CD4-positive, alpha-beta T cell (primary cell): Measurements from ENCODE around the gene DUSP22. TPM values are rescaled to one million over a fixed set of nuclear protein-coding genes. Genes with fewer than 3 reads are reported as not detected.

ENCODE experiments used
- ATAC-seq: fragments of 200-7000 bp; cut with Tn5 transposase; one replicate; pipeline ENCODE4 v1.10.0; 2022; ENCODE audit warnings: mild to moderate bottlenecking; ENCODE audit not compliant: poor library complexity
- CTCF ChIA-PET: fragments of 350-600 bp; sonication (Branson Sonifier 250); formaldehyde crosslinking; loops from one replicate; lab custom pipeline; 2021; ENCODE audit warnings: antibody characterized with exemption, inconsistent platforms; lab: Charles Lee
- POLR2A ChIA-PET: fragments of 350-600 bp; sonication (Branson Sonifier 250); formaldehyde crosslinking; loops from one replicate; lab custom pipeline; 2021; ENCODE audit warnings: antibody characterized with exemption, inconsistent platforms; lab: Charles Lee
- DNase-seq, 14 experiments: peaks; one replicate each; pipeline ENCODE4 v3.0.0-alpha.2; 2013 to 2020; ENCODE audit warnings: mixed read lengths in 2 of 14
- H3K27ac ChIP-seq, 2 donors: one replicate each; pipeline versions ENCODE4 v1.5.1 to v1.7.0; 2013; ENCODE audit warnings: low read length in 2 of 2, low read depth in 1 of 2, mild to moderate bottlenecking in 1 of 2
- H3K27me3 ChIP-seq, 2 experiments: 1 replicate in 1 of 2; 2 replicates in 1 of 2; pipeline versions ENCODE4 v1.6.1 to v1.7.0; 2013; ENCODE audit warnings: low read length in 2 of 2, control low read depth in 1 of 2, mild to moderate bottlenecking in 1 of 2, moderate library complexity in 1 of 2; ENCODE audit not compliant: insufficient read depth in 2 of 2, control insufficient read depth in 1 of 2
- H3K36me3 ChIP-seq: one replicate; pipeline ENCODE4 v1.6.1; 2013; ENCODE audit warnings: low read length, control low read depth; ENCODE audit not compliant: insufficient read depth
- H3K4me1 ChIP-seq: one replicate; pipeline ENCODE4 v1.6.1; 2013; ENCODE audit warnings: low read length, control low read depth; ENCODE audit not compliant: insufficient read depth
- H3K4me3 ChIP-seq: one replicate; pipeline ENCODE4 v1.5.1; 2013; ENCODE audit warnings: mild to moderate bottlenecking, low read length, moderate library complexity
- H3K9me3 ChIP-seq, 2 experiments: 1 replicate in 1 of 2; 2 replicates in 1 of 2; pipeline versions ENCODE4 v1.6.1 to v1.7.0; 2013; ENCODE audit warnings: low read length in 2 of 2, mild to moderate bottlenecking in 2 of 2, control low read depth in 1 of 2, moderate library complexity in 1 of 2; ENCODE audit not compliant: control insufficient read depth in 1 of 2, insufficient read depth in 1 of 2
- H3K27ac Mint-ChIP-seq: one replicate; pipeline ENCODE4 v1.8.0; 2020; ENCODE audit warnings: mixed read lengths
- H3K27me3 Mint-ChIP-seq: one replicate; pipeline ENCODE4 v1.8.0; 2021; ENCODE audit warnings: mixed read lengths
- H3K36me3 Mint-ChIP-seq: one replicate; pipeline ENCODE4 v1.8.0; 2021; ENCODE audit warnings: low read depth, mixed read lengths
- H3K4me1 Mint-ChIP-seq: one replicate; pipeline ENCODE4 v1.8.0; 2021; ENCODE audit warnings: low read depth, mixed read lengths
- H3K4me3 Mint-ChIP-seq: one replicate; pipeline ENCODE4 v1.8.0; 2020; ENCODE audit warnings: mild to moderate bottlenecking, mixed read lengths
- H3K9me3 Mint-ChIP-seq: one replicate; pipeline ENCODE4 v1.8.0; 2020; ENCODE audit warnings: mixed read lengths
- CTCF ChIP-seq: fragments of 200-600 bp; IDR thresholded peaks from one replicate; pipeline ENCODE4 v1.8.0; 2022; ENCODE audit warnings: antibody characterized with exemption, mild to moderate bottlenecking
- intact Hi-C, 2 experiments: fragments of 100-400 bp; cut with DNase I in 1 of 2; cut with micrococcal nuclease in 1 of 2; formaldehyde crosslinking; loops; one replicate each; pipeline versions ENCODE4 v1.15.1 to v1.9.0; 2023 to 2025; cut with DNase I, micrococcal nuclease
- total RNA-seq, 174 experiments: library from RNA in 2 of 174; stranded (reverse) in 2 of 174; gene quantifications; one replicate each; pipeline ENCODE4 v1.2.3 and lab custom pipeline; 2021 to 2026

The DUSP22 gene
- total RNA-seq, 2 experiments from 2014 or later: 25.4 to 26.3 TPM

- no peaks in the 10 kb centered on the region for H3K9me3 ChIP-seq
- no peak overlapping the region for H3K4me3 Mint-ChIP-seq
- peaks cover 3% of the 10 kb centered on the region for H3K4me1 Mint-ChIP-seq
- no peak for DNase-seq
- no peak for ATAC-seq
- H3K27ac ChIP-seq: no peak overlapping the region
- peaks cover 2% of the 10 kb centered on the region for H3K9me3 Mint-ChIP-seq
- no peak overlapping the region for H3K27ac Mint-ChIP-seq
- intact Hi-C loops: no loop called here
- POLR2A ChIA-PET: interaction anchor here (0.7 kb wide), 1 partner anchor 13 kb away, joined by 4 read pairs; no protein-coding TSS in a partner anchor
- H3K36me3 ChIP-seq: no peaks in the 10 kb centered on the region
- no peaks in the 10 kb centered on the region for H3K36me3 Mint-ChIP-seq
- no peak overlapping the region for H3K4me3 ChIP-seq
- TF ChIP-seq CTCF: no peak
- CTCF ChIA-PET: interaction anchor here (1.6 kb wide), 1 partner anchor 11 kb away, joined by 4 read pairs; no protein-coding TSS in a partner anchor
- H3K27me3 Mint-ChIP-seq: no peaks in the 10 kb centered on the region
- no peaks in the 10 kb centered on the region for H3K4me1 ChIP-seq
- no peaks in the 10 kb centered on the region for H3K27me3 ChIP-seq
Observed at GRCh38 chr6:278494-278893, 13.8 kb upstream of the DUSP22 start.

GRCh38 chr6:279341-280029, 12.8 kb upstream of the DUSP22 start:
- H3K4me1 ChIP-seq: peaks cover 2% of the 10 kb centered on the region
- ATAC-seq (no peak), DNase-seq (no peak)
- no peak overlapping the region for H3K27ac ChIP-seq
- H3K4me3 Mint-ChIP-seq: no peak overlapping the region
- no peaks in the 10 kb centered on the region for H3K27me3 ChIP-seq
- no peak overlapping the region for H3K4me3 ChIP-seq
- no peaks in the 10 kb centered on the region for H3K36me3 ChIP-seq
- ChIA-PET POLR2A (no interaction called here), CTCF (interaction anchor here (1.6 kb wide), 1 partner anchor 10 kb away, joined by 4 read pairs; no protein-coding TSS in a partner anchor)
- H3K9me3 Mint-ChIP-seq: peaks cover 2% of the 10 kb centered on the region
- intact Hi-C loops: no loop called here
- no peaks in the 10 kb centered on the region for H3K27me3 Mint-ChIP-seq
- H3K36me3 Mint-ChIP-seq: no peaks in the 10 kb centered on the region
- peaks cover 7% of the 10 kb centered on the region for H3K4me1 Mint-ChIP-seq
- no peak for TF ChIP-seq CTCF
- no peak overlapping the region for H3K27ac Mint-ChIP-seq
- H3K9me3 ChIP-seq: no peaks in the 10 kb centered on the region

- peaks cover 3% of the 10 kb centered on the region for H3K4me1 ChIP-seq
- TF ChIP-seq CTCF: no peak
- no peak for DNase-seq
- H3K9me3 ChIP-seq: no peaks in the 10 kb centered on the region
- no peak overlapping the region for H3K27ac Mint-ChIP-seq
- no peaks in the 10 kb centered on the region for H3K27me3 Mint-ChIP-seq
- ChIA-PET CTCF (no interaction called here), POLR2A (no interaction called here)
- ATAC-seq: no peak
- peaks cover 20% of the 10 kb centered on the region for H3K4me1 Mint-ChIP-seq
- H3K27ac ChIP-seq: no peak overlapping the region
- no peak overlapping the region for H3K4me3 Mint-ChIP-seq
- no peaks in the 10 kb centered on the region for H3K36me3 Mint-ChIP-seq
- H3K4me3 ChIP-seq: no peak overlapping the region
- intact Hi-C loops: no loop called here
- peaks cover 2% of the 10 kb centered on the region for H3K9me3 Mint-ChIP-seq
- H3K36me3 ChIP-seq: no peaks in the 10 kb centered on the region
- H3K27me3 ChIP-seq: no peaks in the 10 kb centered on the region
Observed at GRCh38 chr6:280775-281468, 11.4 kb upstream of the DUSP22 start.
